Epithelial cell of esophagus (primary cell): ENCODE measurements around the gene SRGAP3.

Experiments
- DNase-seq: peaks from one replicate; pipeline ENCODE4 v3.0.0; 2010; ENCODE audit warnings: low read depth
- H3K4me3 ChIP-seq: 2 replicates; pipeline ENCODE4 v1.5.1; 2011; ENCODE audit warnings: mild to moderate bottlenecking, low read length, control low read depth
- CTCF ChIP-seq: IDR thresholded peaks from 2 replicates; pipeline ENCODE4 v1.5.1; 2011; ENCODE audit warnings: low read depth, mild to moderate bottlenecking, low read length, control low read depth, inconsistent platforms; ENCODE audit not compliant: insufficient read depth; ENCODE audit errors: missing control alignments

SRGAP3 gene

GRCh38 chr3:9238276-9238675 lies 11.2 kb downstream of the SRGAP3 start:
- TF ChIP-seq CTCF, result no peak
- no peak for DNase-seq

DNA sequence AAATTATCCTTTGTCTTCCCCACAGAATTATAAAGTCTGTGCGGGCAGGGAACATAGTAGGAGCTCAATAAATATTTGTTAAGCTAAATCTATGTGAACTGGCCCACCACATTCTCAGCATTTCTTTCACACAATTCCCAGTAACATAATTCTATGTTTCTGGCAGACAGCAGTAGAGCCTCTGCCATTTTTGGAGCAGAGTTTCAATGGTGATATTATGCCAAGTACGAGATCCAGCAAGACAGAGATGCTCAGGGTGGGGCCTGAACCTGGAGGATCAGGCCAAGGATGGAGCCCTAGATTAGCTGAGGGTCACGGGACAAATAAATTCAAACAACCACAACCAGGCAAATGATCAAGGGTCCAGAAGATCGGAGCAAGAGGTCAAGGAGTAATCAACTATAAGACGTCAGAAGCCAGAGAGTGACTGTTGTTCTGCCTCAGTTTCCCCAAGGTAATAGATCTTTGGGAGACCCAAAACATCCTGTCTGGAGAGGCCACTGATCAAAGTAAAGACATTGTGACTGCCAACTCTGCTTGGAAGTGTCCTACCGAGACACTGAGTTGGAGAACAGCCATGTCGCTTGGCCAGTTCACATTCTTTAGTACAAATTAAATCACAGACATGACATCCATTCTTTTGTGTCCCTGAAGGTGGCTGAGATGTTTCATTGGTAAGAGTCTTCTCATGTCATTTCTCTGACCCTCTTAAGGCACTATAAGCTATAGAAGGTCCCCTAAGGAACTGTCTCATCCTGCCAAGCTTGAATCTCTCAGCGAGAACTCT lies 15.4 kb downstream of the SRGAP3 start:
- H3K4me3 ChIP-seq, result no peak overlapping the region
- no peak for DNase-seq
- no peak for TF ChIP-seq CTCF

More at GRCh38 chr3:9238276-9238675, 11.2 kb downstream of the SRGAP3 start:
- no peak overlapping the region for H3K4me3 ChIP-seq

- DNase-seq, result no peak
- no peak overlapping the region for H3K4me3 ChIP-seq
- no peak for TF ChIP-seq CTCF
Observed at GRCh38 chr3:9233101-9233500, 16.3 kb downstream of the SRGAP3 start.

DNA sequence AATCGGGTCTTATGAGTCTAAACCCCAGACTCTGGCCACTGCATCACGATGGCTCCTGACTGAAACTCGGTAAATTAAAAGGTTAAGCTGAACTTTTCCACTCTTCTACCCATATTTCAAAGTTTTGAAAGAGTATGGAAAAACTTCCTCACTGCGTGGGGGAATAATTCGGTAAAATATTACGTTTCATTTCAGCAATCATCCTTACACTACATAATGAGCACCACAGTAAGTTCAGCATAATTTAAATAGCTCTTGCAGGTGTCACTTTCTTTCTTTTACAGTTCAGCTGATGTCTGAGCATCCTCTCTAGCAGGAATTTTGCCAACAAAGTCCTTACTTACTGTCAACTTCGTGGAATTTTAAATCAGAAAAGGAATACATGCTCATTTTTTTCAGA lies 17.5 kb downstream of the SRGAP3 start:
- TF ChIP-seq CTCF, result no peak
- H3K4me3 ChIP-seq, result no peak overlapping the region
- no peak for DNase-seq

DNA sequence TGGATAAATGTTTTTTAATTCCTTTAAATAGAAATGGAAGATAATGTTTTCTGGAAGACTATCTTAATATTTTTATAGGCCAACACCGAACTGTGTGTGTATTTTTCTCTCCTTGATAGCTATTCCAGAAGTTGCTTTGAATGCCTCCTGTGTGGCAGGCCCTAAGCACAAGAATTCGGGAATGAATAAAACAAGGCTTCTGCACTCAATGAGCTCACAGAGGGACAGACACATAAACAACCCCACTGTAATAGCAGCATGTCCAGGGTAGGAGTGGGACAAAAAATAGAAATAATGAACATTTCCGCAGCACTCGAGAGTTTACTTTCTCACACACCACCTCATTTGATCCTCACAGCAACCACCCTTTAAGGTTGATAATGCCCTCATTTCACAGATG lies 18.0 kb downstream of the SRGAP3 start:
- no peak for DNase-seq
- no peak for TF ChIP-seq CTCF
- no peak overlapping the region for H3K4me3 ChIP-seq

- no peak overlapping the region for H3K4me3 ChIP-seq
- DNase-seq, result no peak
- no peak for TF ChIP-seq CTCF
Observed at GRCh38 chr3:9231006-9231405, 18.4 kb downstream of the SRGAP3 start.

DNA sequence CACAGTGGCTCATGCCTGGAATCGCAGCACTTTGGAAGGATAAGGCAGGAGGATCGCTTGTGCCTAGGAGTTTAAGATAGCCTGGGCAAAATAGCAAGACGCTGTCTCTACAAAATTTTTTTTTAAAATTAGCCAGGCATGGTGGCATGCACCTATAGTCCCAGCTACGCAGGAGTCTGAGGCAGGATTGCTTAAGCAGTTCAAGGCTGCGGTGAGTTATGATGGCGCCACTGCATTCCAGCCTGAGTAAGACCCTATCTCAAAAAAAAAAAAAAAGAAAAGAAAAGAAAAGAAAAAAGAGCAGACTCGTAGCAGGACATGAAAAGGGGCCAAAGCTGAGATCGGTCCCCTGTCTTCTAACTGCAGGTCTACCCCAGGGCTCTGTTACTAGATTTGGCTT lies 18.9 kb downstream of the SRGAP3 start:
- DNase-seq, result no peak

More for the DNA sequence above, 18.9 kb downstream of the SRGAP3 start:
- no peak for TF ChIP-seq CTCF
- no peak overlapping the region for H3K4me3 ChIP-seq
